Right lobe of liver (tissue), 6 donors: Measurements from ENCODE around the gene TRIP4. TPM values are rescaled to one million over a fixed set of nuclear protein-coding genes. Genes with fewer than 3 reads are reported as not detected.

Experiments
- ATAC-seq, 4 donors: fragments of 200-7000 bp; cut with Tn5 transposase; one replicate each; pipeline ENCODE4 v1.9.1; 2020; ENCODE audit warnings: mild to moderate bottlenecking in 4 of 4, moderate library complexity in 4 of 4
- DNase-seq, 3 donors: peaks; one replicate each; pipeline ENCODE4 v3.0.0-alpha.2; 2020
- H3K27ac ChIP-seq, 3 donors: fragments of 200-600 bp; one replicate each; pipeline ENCODE4 v1.8.0; 2022
- H3K27me3 ChIP-seq, 2 donors: fragments of 200-600 bp; one replicate each; pipeline ENCODE4 v1.8.0; 2022
- H3K36me3 ChIP-seq, 4 donors: fragments of 200-600 bp; sonication (generic) in 1 of 4; one replicate each; pipeline versions ENCODE4 v1.5.1 to v1.8.0; 2017 to 2022; ENCODE audit warnings: control low read depth in 1 of 4
- H3K4me1 ChIP-seq, 4 donors: fragments of 200-600 bp; sonication (generic) in 1 of 4; one replicate each; pipeline versions ENCODE4 v1.5.1 to v1.8.0; 2017 to 2022; ENCODE audit warnings: control low read depth in 1 of 4
- H3K4me3 ChIP-seq, 3 donors: fragments of 200-600 bp; one replicate each; pipeline ENCODE4 v1.8.0; 2022
- H3K9me3 ChIP-seq, 4 donors: fragments of 200-600 bp; sonication (generic) in 1 of 4; one replicate each; pipeline versions ENCODE4 v1.5.1 to v1.8.0; 2017 to 2022; ENCODE audit warnings: control low read depth in 1 of 4
- CTCF ChIP-seq, 4 donors: fragments of 200-600 bp in 3 of 4; fragments of 450-650 bp in 1 of 4; IDR thresholded peaks; one replicate each; pipeline versions ENCODE4 v1.5.1 to v1.8.0; 2016 to 2022; ENCODE audit warnings: antibody characterized with exemption in 4 of 4, mild to moderate bottlenecking in 2 of 4
- POLR2A ChIP-seq: fragments of 450-650 bp; IDR thresholded peaks from one replicate; pipeline ENCODE4 v1.6.1; 2017; ENCODE audit warnings: antibody characterized with exemption, mild to moderate bottlenecking
- WGBS: methylation state at CpG from one replicate; pipeline ENCODE4 v1.1.6; 2018; ENCODE audit warnings: low coverage, low lambda C conversion rate; ENCODE audit not compliant: insufficient coverage; ENCODE audit errors: missing lambda C conversion rate; 5-methylcytosine and 5-hydroxymethylcytosine counted together
- intact Hi-C, 2 donors: fragments of 100-400 bp; cut with DNase I; formaldehyde crosslinking; loops; one replicate each; pipeline versions ENCODE4 v1.11.2 to v1.14.1; 2022
- total RNA-seq, 6 experiments: library from RNA; depleted of rRNA in 2 of 6; stranded (reverse); fragments of >200 nt in 2 of 6; fragmentation: NEBNext Ultra II Directional in 3 of 6; extraction: Animal tissue kit (Norgen Biotek cat#: 25700) in 3 of 6; gene quantifications; one replicate each; pipeline versions ENCODE4 v1.1.0 to v1.2.4, GENCODE V29; 2016 to 2023
- donor health status: DM: no; HTN: yes; CAD: no.
- donor health status: DM: no; HTN: no; CAD: no.
- donor health status: DM: no; HTN: no; CAD: no.
- donor health status: DM: no; HTN: yes; CAD: no.
- donor health status: DM: no; HTN: yes; CAD: no.

Gene TRIP4
- total RNA-seq, 6 experiments from 2014 or later = 4.2 to 12.5 (median 9.5) TPM

- intact Hi-C loops = no loop called here
- DNase-seq (peak; percentile 89 to 92 (median 92)), ATAC-seq (peak; percentile 78 to 85 (median 83))
- Histone ChIP-seq H3K36me3 (no peaks in the 10 kb centered on the region), H3K4me3 (peak within 1 kb of the TSS; percentile 42 to 65 (median 57)), H3K9me3 (peaks cover 0 to 2% (median 0%) of the 10 kb centered on the region in 4 donors), H3K27ac (peak within 1 kb of the TSS; percentile 68 to 80 (median 70)), H3K4me1 (peaks cover 0 to 55% (median 15%) of the 10 kb centered on the region in 4 donors), H3K27me3 (no peaks in the 10 kb centered on the region)
- WGBS = 2% methylated on average over 9 of the region's 45 CpGs
- peak; percentile 67 for TF ChIP-seq POLR2A
- no peak for TF ChIP-seq CTCF (IDR thresholded peaks at IDR 0.05)
Measured at GRCh38 chr15:64460206-64460723, 72.6 kb downstream of the TRIP4 start, which contains the start of gene ZNF609. ZNF609 (plus strand) TSS chr15:64460578; CDS start chr15:64499420, 38,842 bp downstream.

- no peaks in the 10 kb centered on the region for H3K36me3 ChIP-seq
- WGBS = 1% methylated on average over 35 of the region's 56 CpGs
- intact Hi-C loops = no loop called here
- DNase-seq (peak; percentile 29 to 58 (median 55)), ATAC-seq (peak; percentile 71 to 83 (median 75))
- peaks cover 0 to 47% (median 11%) of the 10 kb centered on the region in 4 donors for H3K4me1 ChIP-seq
- TF ChIP-seq POLR2A (peak; percentile 72), CTCF (IDR thresholded peaks at IDR 0.05) (peak in 2 of 4 donors; percentile 9 to 17)
- peaks cover 0 to 2% (median 0%) of the 10 kb centered on the region in 4 donors for H3K9me3 ChIP-seq
- peak overlapping the region; percentile 68 to 80 (median 70) for H3K27ac ChIP-seq
- no peaks in the 10 kb centered on the region for H3K27me3 ChIP-seq
- H3K4me3 ChIP-seq = peak overlapping the region; percentile 42 to 65 (median 57)
Measured at GRCh38 chr15:64460724-64461720, 73.4 kb downstream of the TRIP4 start.

GRCh38 chr15:64461721-64462162 is 74.1 kb downstream of the TRIP4 start:
- WGBS = 2% methylated on average over 5 of the region's 5 CpGs
- DNase-seq (no peak), ATAC-seq (peak; percentile 15 to 50 (median 25))
- H3K36me3 ChIP-seq = no peaks in the 10 kb centered on the region
- H3K4me1 ChIP-seq = peaks cover 0 to 43% (median 7%) of the 10 kb centered on the region in 4 donors
- peak overlapping the region; percentile 49 to 70 (median 68) for H3K27ac ChIP-seq
- peak overlapping the region; percentile 10 to 65 (median 57) for H3K4me3 ChIP-seq
- intact Hi-C loops = no loop called here
- H3K27me3 ChIP-seq = no peaks in the 10 kb centered on the region
- TF ChIP-seq POLR2A (no peak), CTCF (IDR thresholded peaks at IDR 0.05) (no peak)
- peaks cover 0 to 2% (median 0%) of the 10 kb centered on the region in 4 donors for H3K9me3 ChIP-seq

GRCh38 chr15:64462492-64462891 is 74.9 kb downstream of the TRIP4 start:
- ATAC-seq = no peak
- Histone ChIP-seq H3K27ac (no peak overlapping the region), H3K27me3 (no peaks in the 10 kb centered on the region), H3K9me3 (peaks cover 0 to 2% (median 0%) of the 10 kb centered on the region in 4 donors), H3K4me1 (peaks cover 0 to 35% (median 7%) of the 10 kb centered on the region in 4 donors), H3K4me3 (no peak overlapping the region), H3K36me3 (no peaks in the 10 kb centered on the region)
- DNase-seq = no peak
- TF ChIP-seq CTCF (IDR thresholded peaks at IDR 0.05) (no peak), POLR2A (no peak)
- intact Hi-C loops = no loop called here
